BE2C (cell line): Measurements from ENCODE around the gene COL18A1.
"Not testable (repeated sequence)": the region's sequence is repeated elsewhere in the genome, so short reads cannot be mapped to it uniquely, and the experiment has no call there.

ENCODE experiments used
- DNase-seq: peaks from one replicate; pipeline ENCODE4 v3.0.0-alpha.2; 2020
- H3K27me3 ChIP-seq: fragments of 250-450 bp; sonication (Bioruptor Pico); 2 replicates; pipeline ENCODE4 v1.5.1; 2020; ENCODE audit warnings: mild to moderate bottlenecking
- H3K36me3 ChIP-seq: fragments of 250-450 bp; sonication (Bioruptor Pico); 2 replicates; pipeline ENCODE4 v1.5.1; 2020; ENCODE audit warnings: mild to moderate bottlenecking
- H3K4me1 ChIP-seq: fragments of 250-450 bp; sonication (Bioruptor Pico); 2 replicates; pipeline ENCODE4 v1.5.1; 2020
- H3K4me3 ChIP-seq: 2 replicates; pipeline ENCODE4 v1.5.1; 2011; ENCODE audit warnings: low read depth, low read length
- H3K9me3 ChIP-seq: fragments of 250-450 bp; sonication (Bioruptor Pico); 2 replicates; pipeline ENCODE4 v1.5.1; 2020
- CTCF ChIP-seq: IDR thresholded peaks from 2 replicates; pipeline ENCODE4 v1.5.1; 2012; ENCODE audit warnings: mild to moderate bottlenecking, low read depth, low read length

The COL18A1 gene

DNA sequence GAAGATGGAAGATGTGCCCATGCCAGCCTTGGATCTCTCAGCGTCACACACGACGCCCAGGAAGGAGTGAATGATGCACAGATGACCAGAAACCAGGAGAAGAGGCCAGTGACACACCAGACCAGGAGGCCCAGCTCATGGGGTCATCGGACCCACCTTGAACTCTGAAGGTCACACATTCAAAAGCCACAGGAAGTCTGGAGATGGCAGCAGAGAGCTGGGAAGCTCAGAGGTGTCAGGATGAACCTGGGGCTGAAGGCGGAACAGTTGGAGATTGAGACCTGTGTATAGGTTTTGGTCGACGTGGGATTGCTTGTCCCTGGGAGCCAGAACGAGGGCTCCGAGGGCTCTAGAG, 93.7 kb downstream of the COL18A1 start:
- 0 out of 2 replicates have a peak, but pooled peaks have one; percentile 11 for TF ChIP-seq CTCF

GRCh38 chr21:45499201-45499750, 94.3 kb downstream of the COL18A1 start:
- H3K9me3 ChIP-seq = no peaks in the 10 kb centered on the region
- DNase-seq = peak; percentile 4
- H3K4me3 ChIP-seq = no peak overlapping the region
- H3K27me3 ChIP-seq = peaks cover 5% of the 10 kb centered on the region
- H3K4me1 ChIP-seq = no peaks in the 10 kb centered on the region
- no peak for TF ChIP-seq CTCF
- H3K36me3 ChIP-seq = no peaks in the 10 kb centered on the region

More for the DNA sequence above, 93.7 kb downstream of the COL18A1 start:
- Histone ChIP-seq H3K4me1 (no peaks in the 10 kb centered on the region), H3K27me3 (no peaks in the 10 kb centered on the region), H3K9me3 (no peaks in the 10 kb centered on the region), H3K4me3 (no peak overlapping the region), H3K36me3 (no peaks in the 10 kb centered on the region)
- peak; percentile 7 for DNase-seq

- H3K9me3 ChIP-seq = no peaks in the 10 kb centered on the region
- H3K27me3 ChIP-seq = peaks cover 13% of the 10 kb centered on the region
- H3K36me3 ChIP-seq = no peaks in the 10 kb centered on the region
- no peak for DNase-seq
- TF ChIP-seq CTCF = no peak
- no peak overlapping the region for H3K4me3 ChIP-seq
- H3K4me1 ChIP-seq = no peaks in the 10 kb centered on the region
These were observed 95.1 kb downstream of the COL18A1 start for GRCh38 chr21:45499970-45500577.

DNA sequence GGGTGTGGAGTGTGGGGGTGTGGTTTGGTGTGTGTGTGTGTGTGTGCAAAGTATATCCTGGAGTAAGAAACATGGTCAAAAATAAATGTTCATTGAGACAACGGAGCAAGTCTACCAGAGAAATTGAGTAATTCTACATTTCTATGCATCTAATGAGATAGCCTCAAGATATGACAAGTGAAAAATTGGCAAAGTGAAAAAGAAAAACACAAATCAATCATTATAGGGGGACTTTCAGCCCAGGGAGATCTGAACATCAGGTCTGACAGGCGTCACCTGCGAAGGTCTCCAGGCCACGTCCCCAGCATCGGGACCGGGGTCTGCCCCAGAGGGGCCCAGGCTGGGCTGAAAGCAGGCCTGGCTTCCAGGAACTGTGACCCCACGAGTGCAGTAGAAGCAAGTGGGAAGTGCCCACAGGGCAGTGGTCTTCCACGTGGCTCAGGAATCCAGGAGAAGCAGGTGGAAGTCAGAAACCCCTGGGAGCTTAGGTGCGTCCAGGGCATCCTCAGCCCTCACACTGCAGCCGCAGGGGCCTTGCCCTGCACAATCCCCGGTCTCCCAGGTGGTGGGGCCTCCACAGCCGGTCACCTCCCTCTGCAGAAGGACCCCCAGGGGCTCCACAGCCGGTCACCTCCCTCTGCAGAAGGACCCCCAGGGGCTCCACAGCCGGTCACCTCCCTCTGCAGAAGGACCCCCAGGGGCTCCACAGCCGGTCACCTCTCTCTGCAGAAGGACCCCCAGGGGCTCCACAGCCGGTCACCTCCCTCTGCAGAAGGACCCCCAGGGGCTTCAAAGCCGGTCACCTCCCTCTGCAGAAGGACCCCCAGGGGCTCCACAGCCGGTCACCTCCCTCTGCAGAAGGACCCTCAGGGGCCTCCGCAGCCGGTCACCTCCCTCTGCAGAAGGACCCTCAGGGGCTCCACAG, 96.4 kb downstream of the COL18A1 start:
- not testable (repeated sequence) for H3K4me1 ChIP-seq, H3K36me3 ChIP-seq, H3K4me3 ChIP-seq, H3K9me3 ChIP-seq
- peak; percentile 11 for DNase-seq
- H3K27me3 ChIP-seq = peaks cover 25% of the 10 kb centered on the region

DNA sequence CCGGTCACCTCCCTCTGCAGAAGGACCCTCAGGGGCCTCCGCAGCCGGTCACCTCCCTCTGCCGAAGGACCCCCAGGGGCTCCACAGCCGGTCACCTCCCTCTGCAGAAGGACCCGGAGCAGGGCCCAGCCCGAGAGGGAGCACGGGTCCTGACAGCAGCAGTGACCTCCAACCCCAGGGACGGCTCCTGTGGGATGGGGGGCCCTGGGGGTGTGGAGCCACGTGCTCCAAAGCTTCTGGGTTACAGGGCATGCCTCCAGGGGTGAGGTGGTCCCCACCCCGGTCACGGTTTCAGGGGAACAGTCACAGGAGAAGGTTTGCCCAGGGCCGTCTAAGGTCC, 97.0 kb downstream of the COL18A1 start:
- TF ChIP-seq CTCF = no peak
- no peaks in the 10 kb centered on the region for H3K4me1 ChIP-seq
- H3K36me3 ChIP-seq = no peaks in the 10 kb centered on the region
- H3K9me3 ChIP-seq = no peaks in the 10 kb centered on the region
- H3K4me3 ChIP-seq = no peak overlapping the region
- peak; percentile 4 for DNase-seq
- peaks cover 30% of the 10 kb centered on the region for H3K27me3 ChIP-seq

DNA sequence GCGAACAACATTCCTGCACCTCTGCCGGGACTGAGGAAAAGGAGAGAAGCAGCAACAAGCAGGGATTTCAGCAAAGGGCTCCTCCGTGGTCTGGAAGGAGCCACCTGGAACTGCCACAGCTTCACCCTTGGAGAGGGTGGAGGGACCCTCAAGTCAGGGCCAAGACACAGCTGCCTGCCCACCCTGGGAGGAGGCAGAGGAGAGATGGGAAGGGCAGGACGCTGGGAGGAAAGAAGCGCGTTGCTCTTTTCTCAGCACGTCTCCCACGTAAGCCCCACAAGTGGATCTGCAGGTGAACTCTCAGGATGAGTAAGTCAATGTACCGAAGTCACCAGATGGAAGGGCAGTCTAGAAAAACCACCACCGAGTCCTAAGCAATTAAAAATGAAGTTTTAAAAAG, 97.6 kb downstream of the COL18A1 start:
- Histone ChIP-seq H3K4me3 (no peak overlapping the region), H3K27me3 (peaks cover 30% of the 10 kb centered on the region), H3K9me3 (no peaks in the 10 kb centered on the region), H3K36me3 (no peaks in the 10 kb centered on the region), H3K4me1 (no peaks in the 10 kb centered on the region)
- no peak for TF ChIP-seq CTCF
- DNase-seq = peak; percentile 6

GRCh38 chr21:45503226-45503625, 98.3 kb downstream of the COL18A1 start:
- not testable (repeated sequence) for H3K9me3 ChIP-seq, H3K4me1 ChIP-seq, H3K36me3 ChIP-seq, H3K4me3 ChIP-seq, DNase-seq
- H3K27me3 ChIP-seq = peaks cover 30% of the 10 kb centered on the region
